ENCODE data around the gene RAB5A.
"Not testable (repeated sequence)": the region's sequence is repeated elsewhere in the genome, so short reads cannot be mapped to it uniquely, and the experiment has no call there.

The RAB5A gene

DNA sequence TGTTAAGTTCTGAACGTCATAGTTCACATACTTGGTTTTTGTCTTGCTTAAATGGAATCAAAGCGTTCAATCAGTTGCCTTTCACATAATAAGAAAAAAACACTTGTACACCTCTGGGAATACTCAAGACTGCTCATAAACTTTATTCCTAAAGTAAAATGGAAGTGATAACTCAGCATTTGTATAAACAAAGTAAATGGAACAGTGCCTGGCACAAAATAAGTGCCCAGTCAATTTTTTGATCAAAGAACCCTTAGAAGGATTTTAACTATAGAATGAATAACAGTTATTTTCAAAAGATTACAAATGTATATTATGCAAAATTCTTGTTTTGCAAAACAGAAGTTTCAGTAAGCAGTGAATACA, 1.3 kb downstream of the RAB5A start:
- no peak for DNase-seq (ENCODE audit: low spot score)

DNA sequence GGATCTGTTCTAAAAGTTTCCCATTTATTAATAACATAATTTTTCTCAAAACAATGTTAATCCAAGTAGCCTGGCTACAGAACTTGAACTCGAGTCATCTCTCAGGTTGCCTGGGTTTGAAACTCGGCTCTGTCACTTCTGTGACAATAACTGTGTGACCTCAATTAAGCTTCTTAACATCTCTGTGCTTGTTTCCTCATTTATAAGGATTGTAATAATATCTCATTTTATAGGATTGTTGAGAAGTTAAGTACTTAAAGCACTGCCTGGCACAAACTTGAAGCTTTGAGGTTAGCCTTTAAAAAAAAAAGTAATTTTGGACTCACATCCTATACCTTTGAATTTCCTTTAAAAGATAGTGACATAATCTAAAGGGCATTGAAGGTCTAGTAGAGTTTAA, 3.4 kb downstream of the RAB5A start:
- no peak for DNase-seq (ENCODE audit: low spot score)

DNA sequence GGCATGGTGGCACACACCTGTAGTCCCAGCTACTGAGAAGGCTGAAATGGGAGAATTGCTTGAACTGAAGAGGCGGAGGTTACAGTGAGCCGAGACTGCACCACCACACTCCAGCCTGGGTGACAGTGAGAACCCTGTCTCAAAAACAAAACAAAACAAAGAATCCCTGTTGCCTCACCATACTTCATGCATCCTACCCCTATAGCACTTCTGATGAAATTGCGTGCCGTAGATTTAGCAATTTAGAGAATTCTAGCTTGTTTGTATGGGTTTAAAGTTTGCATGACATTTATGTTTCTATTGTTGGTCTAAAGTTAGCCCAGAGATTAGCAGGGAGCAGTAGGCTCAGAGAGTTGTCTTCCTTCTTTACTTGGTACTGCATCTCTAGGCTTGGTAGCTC, 7.8 kb downstream of the RAB5A start:
- no peak for DNase-seq (ENCODE audit: low spot score)

DNA sequence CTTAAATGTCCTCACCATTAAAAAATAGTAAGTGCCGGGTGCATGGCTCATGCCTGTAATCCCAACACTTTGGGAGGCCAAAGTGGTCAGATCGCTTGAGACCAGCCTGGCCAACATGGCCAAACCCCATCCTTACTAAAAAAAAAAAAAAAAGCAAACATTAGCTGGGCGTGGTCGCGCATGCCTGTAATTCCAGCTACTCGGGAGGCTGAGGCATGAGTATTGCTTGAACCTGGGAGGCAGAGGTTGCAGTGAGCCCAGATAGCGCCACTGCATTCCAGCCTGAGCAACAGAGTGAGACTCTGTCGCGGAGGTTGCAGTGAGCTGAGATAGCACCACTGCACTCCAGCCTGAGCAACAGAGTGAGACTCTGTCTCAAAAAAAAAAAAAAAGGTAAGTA, 10.5 kb downstream of the RAB5A start:
- not testable (repeated sequence) for DNase-seq (ENCODE audit: low spot score)

DNA sequence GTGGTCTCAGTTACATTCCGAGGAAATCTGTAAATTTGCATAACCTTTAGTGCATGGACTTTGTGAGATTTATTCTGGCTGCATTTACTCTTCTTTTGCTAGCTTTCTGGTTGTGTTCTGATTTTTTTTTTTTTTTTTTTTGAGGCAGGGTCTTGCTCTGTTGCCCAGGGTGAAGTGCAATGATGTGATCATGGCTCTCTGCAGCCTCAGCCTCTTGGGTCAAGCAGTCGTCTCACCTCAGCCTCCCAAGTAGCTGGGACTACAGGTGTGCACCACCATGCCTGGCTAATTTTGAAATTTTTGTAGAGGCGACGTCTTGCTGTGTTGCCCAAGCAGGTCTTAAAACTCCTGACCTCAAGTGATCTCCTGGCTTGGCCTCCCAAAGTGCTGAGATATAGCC, 12.6 kb downstream of the RAB5A start:
- DNase-seq (ENCODE audit: low spot score), result no peak

DNA sequence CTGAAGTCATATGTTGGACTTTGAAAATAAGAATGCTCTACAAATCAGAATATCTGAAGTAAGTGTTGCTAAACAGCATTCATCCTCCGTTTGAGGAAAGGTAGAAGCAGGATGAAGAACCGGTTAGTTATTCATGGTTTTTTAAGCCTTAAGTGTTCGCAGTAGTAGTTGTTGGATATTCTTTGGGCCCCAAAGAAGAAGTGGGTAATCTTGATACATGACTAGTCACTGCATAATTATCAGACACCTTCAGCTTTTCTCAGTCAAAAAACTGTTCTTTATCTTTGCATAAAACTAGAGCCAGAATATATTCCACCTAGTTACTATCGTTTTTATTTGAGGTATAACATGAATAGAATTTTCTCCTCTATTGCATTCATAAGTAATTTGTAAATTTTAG, 13.8 kb downstream of the RAB5A start:
- DNase-seq (ENCODE audit: low spot score), result no peak

DNA sequence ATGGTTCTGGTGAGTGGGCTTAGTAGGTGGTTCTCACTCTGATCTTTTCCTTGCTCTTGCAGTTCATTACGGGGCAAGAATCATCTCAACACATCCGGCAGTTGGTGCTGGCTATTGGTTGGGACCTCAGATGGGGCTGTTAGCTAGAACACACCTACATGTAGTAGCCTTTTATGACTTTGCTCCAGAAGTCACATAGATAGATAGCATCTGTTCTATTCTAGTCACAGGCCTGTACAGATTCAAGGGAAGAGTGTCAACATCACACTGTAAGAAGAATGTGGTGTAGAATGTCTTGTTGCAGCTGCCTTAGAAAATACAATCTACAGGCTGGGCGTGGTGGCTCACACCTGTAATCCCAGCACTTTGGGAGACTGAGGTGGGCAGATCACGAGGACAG, 15.1 kb downstream of the RAB5A start:
- DNase-seq (ENCODE audit: low spot score), result no peak

DNA sequence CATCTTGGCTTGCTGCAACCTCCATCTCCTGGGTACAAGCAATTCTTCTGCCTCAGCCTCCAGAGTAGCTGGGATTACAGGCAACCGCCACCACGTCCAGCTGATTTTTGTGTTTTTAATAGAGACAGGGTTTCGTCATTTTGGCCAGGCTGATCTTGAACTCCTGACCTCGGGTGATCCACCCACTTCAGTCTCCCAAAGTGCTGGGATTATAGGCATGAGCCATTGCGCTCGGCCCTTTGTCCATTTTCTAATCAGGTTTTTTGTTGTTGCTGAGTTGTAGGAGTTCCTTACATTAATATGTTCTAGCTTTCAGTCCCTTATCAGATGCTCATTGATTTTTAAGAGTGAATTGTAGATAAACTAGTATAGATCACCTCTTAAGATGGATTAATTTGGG, 20.3 kb downstream of the RAB5A start:
- DNase-seq (ENCODE audit: low spot score), result no peak

DNA sequence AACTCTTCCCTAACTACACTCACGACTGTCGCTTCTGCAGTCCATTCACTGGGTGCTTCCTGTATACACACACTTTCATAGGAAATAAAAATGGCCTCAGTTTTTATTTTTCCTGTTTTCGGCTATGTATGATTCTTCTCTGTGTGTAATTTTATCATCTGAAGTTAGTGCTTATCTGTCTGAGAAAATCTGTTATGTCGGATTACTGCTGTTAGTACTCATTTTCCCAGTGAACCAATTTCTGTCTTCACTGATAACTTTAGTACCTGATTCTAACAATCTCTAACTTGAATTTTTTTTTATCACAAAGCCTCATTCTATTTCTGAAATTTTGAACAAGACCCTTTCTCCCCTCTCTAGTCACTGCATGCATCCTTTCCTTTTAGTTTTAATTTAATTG, 20.9 kb downstream of the RAB5A start:
- DNase-seq (ENCODE audit: low spot score), result no peak

DNA sequence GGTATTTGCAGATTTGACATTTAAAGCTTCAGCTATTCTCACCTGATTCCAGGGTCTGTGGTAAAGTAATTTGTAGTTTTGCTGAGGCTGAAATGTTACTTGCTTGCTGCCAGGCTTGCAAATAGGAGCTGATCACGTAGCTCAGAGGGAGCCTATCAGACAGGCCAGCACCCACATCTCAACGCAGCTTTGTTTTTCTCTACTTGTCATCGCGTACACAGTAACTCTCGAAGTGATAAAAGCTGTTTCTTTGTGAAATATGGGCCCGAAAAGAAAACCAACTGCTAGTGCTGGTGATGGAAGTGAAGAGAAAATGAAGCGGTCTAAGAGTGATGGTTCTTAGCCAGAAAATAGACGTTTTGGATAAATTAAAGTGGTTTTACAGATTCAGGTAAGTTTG, 23.4 kb downstream of the RAB5A start:
- DNase-seq (ENCODE audit: low spot score), result no peak

DNA sequence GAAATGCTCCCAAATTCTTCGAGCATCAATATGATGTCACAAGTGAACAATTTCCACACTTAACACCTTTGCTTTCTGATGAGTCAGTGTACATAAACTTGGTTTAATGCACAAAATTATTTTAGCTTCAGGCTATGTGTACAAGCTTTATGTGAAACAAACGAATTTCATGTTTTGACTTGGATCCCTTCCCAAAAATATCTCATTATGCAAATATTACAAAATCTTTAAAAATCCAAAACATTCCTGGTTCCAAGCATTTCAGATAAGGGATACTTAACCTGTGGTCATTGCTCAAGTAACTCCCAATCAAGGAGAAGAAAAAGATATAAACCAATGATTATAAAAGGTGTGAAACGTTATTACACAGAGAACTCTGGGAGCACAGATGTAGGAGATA, 25.2 kb downstream of the RAB5A start:
- DNase-seq (ENCODE audit: low spot score), result no peak

DNA sequence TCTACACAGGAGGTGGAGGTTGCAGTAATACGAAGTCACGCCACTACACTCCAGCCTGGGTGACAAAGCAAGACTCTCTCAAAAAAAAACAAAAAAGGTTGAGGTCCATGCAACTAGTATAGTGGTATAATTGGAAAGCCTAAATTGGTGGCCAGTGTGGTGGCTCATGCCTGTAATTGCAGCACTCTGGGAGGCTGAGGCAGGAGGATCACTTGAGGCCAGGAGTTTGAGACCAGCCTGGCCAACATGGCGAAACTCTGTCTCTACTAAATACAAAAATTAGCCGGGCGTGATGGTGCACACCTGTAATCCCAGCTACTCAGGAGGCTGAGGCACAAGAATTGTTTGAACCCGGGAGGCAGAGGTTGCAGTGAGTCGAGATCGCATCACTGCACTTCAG, 42.0 kb downstream of the RAB5A start:
- DNase-seq (ENCODE audit: low spot score), result not testable (repeated sequence)

DNA sequence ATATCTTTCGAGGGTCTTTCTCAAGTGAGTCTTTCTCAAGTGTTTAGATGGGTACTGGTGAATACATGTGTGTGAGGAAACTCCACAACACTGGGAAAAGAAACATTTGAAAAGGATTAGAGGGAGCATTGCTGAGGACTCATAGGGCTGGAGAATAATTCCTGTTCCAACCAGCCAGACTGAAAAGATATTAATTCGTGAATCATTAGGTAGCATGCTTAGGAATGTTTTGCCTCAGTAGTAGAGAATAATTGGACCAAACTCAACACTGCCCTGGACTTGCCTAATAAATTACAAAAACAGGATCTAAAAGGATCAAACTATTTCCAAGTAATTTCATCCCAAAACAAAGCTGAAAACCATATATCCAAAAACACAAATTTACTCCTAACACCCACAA, 47.9 kb downstream of the RAB5A start:
- no peak for DNase-seq (ENCODE audit: low spot score)

DNA sequence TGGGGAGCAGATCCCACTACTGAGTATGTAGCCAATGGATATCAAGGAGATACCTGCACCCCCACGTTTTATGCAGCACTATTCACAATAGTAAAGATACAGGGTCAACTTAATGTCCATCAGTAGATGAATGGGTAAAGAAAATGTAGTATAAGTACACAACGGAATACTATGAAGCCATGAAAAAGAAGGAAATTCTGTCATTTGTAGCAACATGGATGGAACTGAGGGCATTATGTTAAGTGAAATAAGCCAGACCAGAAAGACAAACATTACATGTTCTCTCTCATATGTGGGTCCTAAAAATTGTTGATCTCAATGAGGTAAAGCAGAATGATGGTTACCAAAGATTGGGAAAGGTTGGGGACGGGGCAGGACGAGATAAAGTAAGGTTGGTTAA, 50.6 kb downstream of the RAB5A start:
- DNase-seq (ENCODE audit: low spot score), result no peak

DNA sequence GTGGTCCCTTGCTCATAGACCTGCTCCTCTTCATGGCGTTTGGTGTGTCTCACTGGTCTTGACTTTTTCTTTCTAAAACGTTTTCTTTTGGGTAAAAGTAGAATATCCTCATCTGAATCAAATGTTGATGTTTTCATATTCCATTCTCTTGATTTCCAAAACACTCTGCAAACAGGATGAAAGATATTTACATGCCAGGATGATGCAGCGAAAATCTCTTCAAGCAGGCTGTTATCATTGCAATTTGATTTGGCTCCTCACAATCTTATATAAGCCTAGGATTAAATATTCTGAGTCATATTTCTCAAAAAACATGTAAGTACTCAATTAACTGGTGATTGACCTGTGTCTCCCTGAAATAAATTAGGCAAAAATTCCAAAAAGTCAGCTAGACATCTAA, 55.0 kb downstream of the RAB5A start:
- DNase-seq (ENCODE audit: low spot score), result no peak

DNA sequence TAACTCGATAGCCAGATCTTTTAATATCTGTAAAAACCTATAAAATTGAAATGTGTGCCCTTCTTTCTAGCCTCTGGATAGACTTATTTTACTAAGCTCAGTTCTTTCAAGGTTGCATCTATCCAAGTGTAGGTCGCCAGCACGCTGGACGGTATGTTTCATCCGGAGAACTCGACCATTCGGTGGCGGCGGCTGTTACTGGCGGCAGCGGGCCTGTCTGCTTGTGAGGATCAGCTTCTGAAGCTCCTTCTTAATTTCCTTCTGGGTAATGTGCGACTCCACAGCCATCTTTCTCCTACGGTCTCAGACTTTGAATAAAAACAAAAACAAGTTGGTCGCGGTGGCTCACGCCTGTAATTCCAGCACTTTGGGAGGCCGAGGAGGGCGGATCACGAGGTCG, 61.1 kb downstream of the RAB5A start:
- no peak for DNase-seq (ENCODE audit: low spot score)

DNA sequence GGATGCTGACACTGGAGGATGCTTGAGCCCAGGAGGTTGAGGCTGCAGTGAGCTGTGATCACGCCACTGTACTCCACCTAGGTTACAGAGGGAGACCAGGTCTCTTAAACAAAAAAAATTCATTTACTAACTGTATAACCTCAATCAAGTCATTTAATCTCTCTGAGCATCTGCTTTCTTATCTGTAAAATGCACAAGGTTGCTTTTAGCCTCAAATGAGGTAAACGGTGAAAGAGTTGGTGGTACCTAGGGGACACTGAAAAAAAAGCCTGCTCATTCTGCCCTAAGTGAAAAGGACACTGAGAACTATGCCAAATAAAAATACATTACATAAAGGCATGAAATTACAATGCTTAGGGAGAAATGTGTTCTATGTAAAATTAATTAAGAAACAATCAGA, 61.7 kb downstream of the RAB5A start:
- no peak for DNase-seq (ENCODE audit: low spot score)

DNA sequence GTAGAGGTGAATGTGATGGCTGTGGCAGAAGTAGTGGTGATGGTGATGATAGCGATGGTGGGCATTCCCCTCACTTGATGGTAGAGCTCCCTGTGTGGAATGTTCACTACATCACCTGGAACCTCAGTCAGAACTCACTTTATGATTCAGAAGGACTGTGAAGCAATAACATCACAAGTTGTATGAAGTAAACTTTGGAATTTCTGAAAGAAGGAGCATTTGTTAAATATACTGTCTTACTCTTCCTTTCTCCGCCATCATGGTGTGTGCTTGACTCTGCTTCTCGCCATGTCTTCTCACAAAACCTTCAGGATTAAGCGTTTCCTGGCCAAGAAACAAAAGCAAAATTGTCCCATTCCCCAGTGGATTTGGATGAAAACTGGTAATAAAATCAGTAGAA, 65.3 kb downstream of the RAB5A start, which contains the start of gene PP2D1:
Gene PP2D1, minus strand, starts transcription at position 101 of the 400 bp plus-strand sequence. CDS start 192 bp downstream, outside the sequence.
- DNase-seq (ENCODE audit: low spot score), result no peak

DNA sequence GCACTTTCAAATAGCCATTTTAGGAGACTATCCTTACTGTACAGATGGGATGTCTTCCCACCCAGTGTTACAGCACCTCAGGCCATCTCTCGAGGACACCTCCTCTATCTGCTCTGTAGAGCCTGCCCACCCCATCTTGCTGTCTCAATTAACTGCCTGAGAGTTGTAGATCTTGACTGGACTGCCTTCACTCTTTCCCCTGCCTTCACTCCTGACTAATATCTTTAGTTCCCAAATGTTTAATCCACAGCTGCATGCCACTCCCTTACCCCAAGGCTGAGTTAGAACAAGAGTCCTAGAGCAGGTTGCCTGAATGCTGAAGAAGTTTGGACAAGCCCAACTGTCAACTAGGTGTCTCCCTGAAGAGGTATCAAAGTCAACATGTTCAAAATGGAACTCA, 66.5 kb downstream of the RAB5A start:
- DNase-seq (ENCODE audit: low spot score), result no peak

DNA sequence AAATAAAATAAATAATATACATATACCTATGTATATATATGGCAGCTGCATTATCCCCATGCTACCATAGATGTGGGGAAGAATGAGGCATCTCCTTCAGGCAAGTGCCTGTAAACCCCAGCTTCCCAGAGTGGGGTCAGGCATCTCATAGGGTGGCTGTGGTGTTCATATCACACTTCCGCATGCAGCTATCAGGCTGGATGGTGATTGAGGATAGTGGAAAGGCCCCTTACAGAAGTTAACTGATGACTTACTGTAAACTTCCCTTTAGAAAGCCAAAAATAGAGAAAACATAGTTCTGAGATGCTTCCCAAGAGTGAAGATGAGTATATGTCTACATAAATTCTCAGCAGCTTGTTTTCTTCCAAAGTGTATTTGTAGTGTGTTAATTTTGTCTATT, 68.6 kb downstream of the RAB5A start:
- DNase-seq (ENCODE audit: low spot score), result no peak

DNA sequence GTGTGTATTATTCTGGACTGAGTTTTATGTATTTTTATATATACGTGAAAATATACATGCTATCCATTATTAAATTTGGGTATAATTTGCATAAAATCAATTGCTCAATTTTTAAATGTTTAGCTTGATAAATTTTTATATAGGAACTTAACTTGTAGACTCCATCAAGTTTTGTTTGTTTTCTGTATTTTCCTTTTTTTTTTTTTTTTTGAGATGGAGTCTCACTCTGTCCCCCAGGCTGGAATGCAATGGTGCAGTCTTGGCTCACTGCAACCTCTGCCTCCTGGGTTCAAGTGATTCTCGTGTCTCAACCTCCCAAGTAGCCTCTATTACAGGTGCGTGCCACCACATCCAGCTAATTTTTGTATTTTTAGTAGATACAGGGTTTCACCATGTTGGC, 69.2 kb downstream of the RAB5A start:
- DNase-seq (ENCODE audit: low spot score), result not testable (repeated sequence)

DNA sequence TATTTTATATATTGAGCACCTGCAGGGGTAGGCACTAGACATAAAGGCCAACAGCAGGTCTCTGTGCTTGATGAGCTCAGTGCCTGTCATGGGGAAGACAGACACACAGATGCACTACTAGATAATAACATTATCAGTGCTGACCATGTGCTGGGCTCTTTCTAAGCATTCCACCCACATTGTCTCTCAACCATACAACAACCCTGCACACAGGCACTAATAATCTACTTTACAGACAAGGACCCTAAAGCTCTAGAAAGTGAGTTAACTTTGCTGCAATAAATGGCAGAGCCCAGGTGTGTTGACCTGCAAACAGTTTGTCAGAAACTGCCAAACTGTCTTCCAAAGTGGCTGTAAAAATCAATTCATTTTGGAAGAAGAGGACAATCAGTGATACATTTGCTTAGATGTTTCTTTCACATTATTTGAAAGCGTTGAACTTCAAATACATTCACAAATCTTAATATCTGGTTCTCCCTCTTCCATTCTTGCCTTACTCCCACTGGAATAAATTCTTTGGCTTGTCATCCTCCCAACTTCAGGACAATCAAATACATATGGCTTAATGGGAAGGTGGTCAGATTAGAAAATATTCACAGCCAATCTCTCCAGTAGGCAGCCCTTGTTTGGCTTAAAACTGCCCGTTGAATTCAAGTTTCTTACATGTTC, 76.2 kb downstream of the RAB5A start:
- no peak for DNase-seq (ENCODE audit: low spot score)

DNA sequence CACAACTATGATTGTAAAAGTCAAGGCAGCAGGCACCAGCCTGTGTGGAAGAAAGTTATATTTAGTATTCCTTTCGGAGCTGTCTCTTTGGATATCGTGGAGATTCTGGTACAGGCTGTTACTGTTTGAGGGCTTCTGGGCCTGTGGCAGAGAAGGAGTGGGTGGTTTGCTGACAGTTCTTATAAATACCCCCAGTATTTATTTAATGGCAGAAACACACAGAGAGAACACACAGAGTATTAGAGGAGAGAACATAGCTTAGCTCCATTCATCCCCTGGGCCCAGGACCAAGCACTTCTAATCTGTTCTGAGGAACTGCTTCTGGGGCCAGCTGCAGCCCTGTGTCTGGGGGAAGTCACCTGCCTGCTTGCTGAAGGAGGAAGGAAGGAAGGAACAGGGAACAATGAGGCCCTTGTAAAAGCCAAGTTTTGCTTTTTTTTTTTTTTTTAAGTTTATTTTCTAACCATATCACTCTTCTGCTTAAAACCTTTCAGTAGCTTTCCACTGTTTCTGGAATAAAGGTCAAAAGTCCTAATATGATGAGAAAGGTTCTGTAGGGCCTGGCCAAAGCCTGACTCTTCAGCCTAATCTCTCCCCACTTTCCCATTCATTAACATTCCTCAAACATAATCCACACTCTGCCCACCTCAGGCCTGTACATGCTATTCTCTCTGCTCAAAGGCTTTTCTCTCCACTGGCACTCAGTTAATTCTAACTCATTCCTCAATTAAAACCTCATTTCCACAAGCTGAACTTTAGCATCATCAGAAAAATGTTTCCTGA, 76.9 kb downstream of the RAB5A start:
- no peak for DNase-seq (ENCODE audit: low spot score)

DNA sequence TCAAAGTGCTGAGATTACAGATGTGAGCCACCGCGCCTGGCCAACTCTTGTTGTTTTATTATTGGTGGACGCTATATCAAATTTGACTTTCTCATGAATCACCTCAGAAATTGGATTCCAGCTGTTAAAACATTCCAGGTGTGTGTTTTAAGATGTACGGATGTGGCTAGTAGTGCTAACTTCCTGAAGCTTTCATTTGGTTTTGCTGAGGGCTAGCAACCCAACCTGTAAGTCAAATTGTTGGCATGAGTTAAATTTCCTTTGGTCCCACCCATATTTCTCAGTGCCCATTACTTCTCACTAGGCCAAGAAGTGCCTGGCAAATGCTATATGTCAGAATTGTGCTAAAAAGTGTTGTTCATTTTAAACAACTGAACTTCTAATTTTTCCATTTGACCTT, 80.2 kb downstream of the RAB5A start:
- no peak for DNase-seq (ENCODE audit: low spot score)
